ENCODE measurements around the gene C12orf75.

The C12orf75 gene

DNA sequence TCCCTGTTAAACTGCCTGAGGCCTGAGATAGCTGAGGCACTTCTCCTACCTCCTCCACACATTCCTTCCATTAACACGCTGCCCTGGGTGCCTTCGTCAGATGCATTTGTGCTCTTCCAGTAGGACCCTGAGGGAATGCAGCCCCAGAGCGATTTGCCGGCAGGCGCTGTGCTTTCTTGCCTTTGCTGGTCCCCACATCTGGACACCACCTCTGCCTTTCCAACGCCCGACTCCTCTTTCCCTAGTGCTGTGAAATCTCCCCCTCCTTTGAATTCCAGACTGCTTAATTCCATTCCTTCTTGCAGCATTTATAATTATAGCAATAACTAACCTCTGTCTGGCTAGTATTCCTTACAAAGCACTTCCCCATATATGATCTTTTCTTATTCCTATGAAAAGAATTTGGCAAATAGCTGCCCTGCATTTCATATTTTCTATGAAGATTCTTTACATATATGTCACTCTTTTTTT is 88.4 kb downstream of the C12orf75 start:
- DNase-seq (ENCODE audit: low read depth), result no peak

DNA sequence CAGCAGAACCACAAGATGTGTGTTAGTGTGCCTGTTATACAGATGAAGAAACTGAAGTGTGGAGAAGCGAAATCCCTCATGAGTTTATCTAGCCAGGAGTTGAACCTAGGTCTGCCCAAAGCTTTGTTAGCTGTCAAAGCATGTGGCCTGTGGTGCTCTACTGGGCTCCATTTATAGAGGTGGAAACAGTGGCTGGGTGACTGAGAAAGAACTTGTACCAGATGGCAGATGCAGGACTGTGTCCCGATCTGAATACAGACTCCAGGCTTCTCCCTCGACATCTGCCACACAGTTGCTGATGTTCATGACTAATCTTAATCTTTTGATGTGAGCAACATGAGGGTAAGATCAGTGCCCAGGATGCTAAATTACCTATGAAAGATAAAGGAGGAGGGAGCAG is 89.1 kb downstream of the C12orf75 start:
- DNase-seq (ENCODE audit: low read depth), result no peak

DNA sequence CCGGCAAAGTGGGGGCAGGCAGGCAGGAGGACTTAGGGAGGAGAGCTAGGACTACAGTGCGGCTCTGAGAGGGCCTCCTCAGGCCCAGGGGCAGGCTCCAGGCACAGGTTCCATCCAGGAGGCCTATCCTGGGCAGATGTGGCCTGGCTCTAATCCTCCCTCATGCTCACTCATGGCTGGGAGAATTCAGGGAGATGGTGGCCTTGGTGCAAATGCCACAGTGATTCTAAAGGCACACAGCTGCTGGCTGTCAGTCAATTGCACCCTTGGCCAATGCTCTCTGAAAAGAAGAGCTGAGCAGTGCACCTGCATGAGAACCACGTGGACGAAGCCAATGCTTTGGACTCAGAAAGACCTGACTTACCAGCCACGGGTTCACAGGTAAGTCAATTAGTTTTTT is 89.6 kb downstream of the C12orf75 start:
- no peak for DNase-seq (ENCODE audit: low read depth)

DNA sequence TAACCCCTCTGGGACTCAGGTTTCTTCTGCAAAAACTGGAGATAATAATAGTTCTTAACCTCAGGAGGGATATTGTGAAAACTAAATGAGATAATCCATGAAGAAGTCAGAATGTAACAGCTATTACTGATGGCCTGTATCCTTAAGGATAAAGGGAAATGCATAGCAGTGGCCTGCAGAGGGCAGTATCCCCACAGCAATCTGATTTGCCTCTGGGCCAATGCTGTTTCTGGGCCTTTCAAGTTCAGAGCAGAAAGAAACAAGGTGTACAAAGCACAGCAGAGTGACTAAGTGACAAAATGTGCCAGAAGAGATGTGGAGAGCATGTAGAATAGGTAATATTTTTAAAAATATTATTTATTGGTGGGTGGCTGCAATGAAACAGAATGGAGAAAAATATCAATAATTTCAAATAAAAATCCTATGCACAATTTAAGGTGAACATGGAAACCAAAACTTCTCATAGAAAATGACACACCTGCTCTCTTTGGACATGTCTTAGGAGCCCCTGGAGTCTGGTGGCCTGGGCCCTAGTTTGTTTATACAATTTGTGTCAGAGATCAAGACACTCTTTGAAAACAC is 90.3 kb downstream of the C12orf75 start:
- DNase-seq (ENCODE audit: low read depth), result no peak
